Lower lobe of right lung (tissue), 2 donors: ENCODE data around the gene RAB5IF. TPM values are rescaled to one million over a fixed set of nuclear protein-coding genes. Genes with fewer than 3 reads are reported as not detected.
"Not testable (repeated sequence)": the region's sequence is repeated elsewhere in the genome, so short reads cannot be mapped to it uniquely, and the experiment has no call there.

ENCODE experiments used
- ATAC-seq, 2 donors: fragments of 200-7000 bp; cut with Tn5 transposase; one replicate each; pipeline ENCODE4 v1.9.1; 2020 to 2022; ENCODE audit warnings: mild to moderate bottlenecking in 2 of 2, moderate library complexity in 2 of 2
- DNase-seq: peaks from one replicate; pipeline ENCODE4 v3.0.0-alpha.2; 2020
- H3K27ac ChIP-seq: fragments of 200-600 bp; one replicate; pipeline ENCODE4 v1.8.0; 2022
- H3K27me3 ChIP-seq: fragments of 200-600 bp; one replicate; pipeline ENCODE4 v1.8.0; 2022; ENCODE audit warnings: low read depth
- H3K36me3 ChIP-seq: fragments of 200-600 bp; one replicate; pipeline ENCODE4 v1.8.0; 2022; ENCODE audit warnings: mild to moderate bottlenecking
- H3K4me1 ChIP-seq: fragments of 200-600 bp; one replicate; pipeline ENCODE4 v1.8.0; 2022
- H3K4me3 ChIP-seq: fragments of 200-600 bp; one replicate; pipeline ENCODE4 v1.8.0; 2022; ENCODE audit warnings: mild to moderate bottlenecking
- H3K9me3 ChIP-seq: fragments of 200-600 bp; one replicate; pipeline ENCODE4 v1.8.0; 2022
- CTCF ChIP-seq: fragments of 200-600 bp; IDR thresholded peaks from one replicate; pipeline ENCODE4 v1.8.0; 2022; ENCODE audit warnings: antibody characterized with exemption, mild to moderate bottlenecking
- intact Hi-C: fragments of 100-400 bp; cut with DNase I; formaldehyde crosslinking; loops from one replicate; pipeline ENCODE4 v1.11.0; 2022
- total RNA-seq: library from RNA; stranded (reverse); fragmentation: NEBNext Ultra II Directional; extraction: Animal tissue kit (Norgen Biotek cat#: 25700); gene quantifications from one replicate; pipeline ENCODE4 v1.2.1, GENCODE V29; 2021
- donor health status: DM: no; HTN: yes; CAD: no; lungs with severe emphysema.

Gene RAB5IF
- total RNA-seq, 1 donor from 2014 or later = 100.0 TPM

GRCh38 chr20:36606158-36607066 lies 833 bp downstream of the RAB5IF start:
- Histone ChIP-seq H3K27ac (peak overlapping the region; percentile 90), H3K4me1 (peaks cover 24% of the 10 kb centered on the region), H3K36me3 (peaks cover 38% of the 10 kb centered on the region), H3K4me3 (peak overlapping the region; percentile 82), H3K9me3 (no peaks in the 10 kb centered on the region), H3K27me3 (no peaks in the 10 kb centered on the region)
- DNase-seq (peak; percentile 75), ATAC-seq (peak in 1 of 2 donors; percentile 31)
- intact Hi-C loops = no loop called here
- TF ChIP-seq CTCF = no peak

GRCh38 chr20:36607586-36608387 lies 2.2 kb downstream of the RAB5IF start:
- DNase-seq = no peak
- Histone ChIP-seq H3K27ac (peak overlapping the region; percentile 25), H3K9me3 (no peaks in the 10 kb centered on the region), H3K36me3 (peaks cover 52% of the 10 kb centered on the region), H3K4me1 (peaks cover 24% of the 10 kb centered on the region), H3K4me3 (peak overlapping the region; percentile 82), H3K27me3 (no peaks in the 10 kb centered on the region)
- no peak for TF ChIP-seq CTCF
- ATAC-seq = no peak
- intact Hi-C loops = no loop called here

- peaks cover 58% of the 10 kb centered on the region for H3K36me3 ChIP-seq
Measured at GRCh38 chr20:36608388-36608728, 2.8 kb downstream of the RAB5IF start.

GRCh38 chr20:36611625-36612024 lies 6.0 kb downstream of the RAB5IF start:
- no peak for TF ChIP-seq CTCF
- Histone ChIP-seq H3K4me1 (peaks cover 16% of the 10 kb centered on the region), H3K4me3 (no peak overlapping the region), H3K27ac (no peak overlapping the region), H3K27me3 (no peaks in the 10 kb centered on the region), H3K9me3 (no peaks in the 10 kb centered on the region), H3K36me3 (peaks cover 85% of the 10 kb centered on the region)
- ATAC-seq (no peak), DNase-seq (no peak)
- intact Hi-C loops = no loop called here

More at GRCh38 chr20:36608388-36608728, 2.8 kb downstream of the RAB5IF start:
- H3K27me3 ChIP-seq, H3K9me3 ChIP-seq, intact Hi-C loops, H3K27ac ChIP-seq, H3K4me3 ChIP-seq, DNase-seq, ATAC-seq: not testable (repeated sequence)
- peaks cover 24% of the 10 kb centered on the region for H3K4me1 ChIP-seq

- Histone ChIP-seq H3K4me1 (no peaks in the 10 kb centered on the region), H3K27ac (no peak overlapping the region), H3K4me3 (no peak overlapping the region), H3K9me3 (no peaks in the 10 kb centered on the region), H3K36me3 (peaks cover 69% of the 10 kb centered on the region), H3K27me3 (no peaks in the 10 kb centered on the region)
- intact Hi-C loops = no loop called here
- DNase-seq (no peak), ATAC-seq (peak; percentile 54 to 68)
- TF ChIP-seq CTCF = no peak
Measured at GRCh38 chr20:36613974-36614373, 8.4 kb downstream of the RAB5IF start.
